Measurements from ENCODE around the gene ZNF608. TPM values are rescaled to one million over a fixed set of nuclear protein-coding genes. Genes with fewer than 3 reads are reported as not detected.

ZNF608 gene
- total RNA-seq, 1 donor from 2014 or later = 213 TPM

DNA sequence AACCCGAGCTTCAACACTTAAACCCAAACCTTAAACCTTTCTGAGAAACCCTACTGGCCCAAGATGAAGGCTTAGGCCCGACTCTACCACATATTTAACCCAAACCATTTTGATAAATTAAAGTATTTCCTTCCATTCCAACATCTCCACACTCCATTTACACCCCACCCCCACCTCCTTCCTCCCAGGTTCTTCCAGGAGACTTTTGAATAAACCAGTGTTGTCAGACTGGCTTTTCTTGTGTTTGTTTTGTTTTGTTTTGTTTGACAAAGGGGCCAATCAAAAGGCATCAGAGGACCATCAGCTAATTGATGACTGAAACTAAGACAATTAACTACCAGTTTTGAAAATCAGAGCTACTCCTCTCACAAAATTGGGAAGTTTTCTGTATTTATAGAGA, 4.6 kb upstream of the ZNF608 start:
- H3K27me3 Mint-ChIP-seq (ENCODE audit: insufficient read depth, low read depth) = peaks cover 8% of the 10 kb centered on the region
- H3K4me1 Mint-ChIP-seq = peaks cover 62% of the 10 kb centered on the region
- no peak for TF ChIP-seq EZH2 (IDR thresholded peaks at IDR 0.05)
- TF ChIP-seq EZH2phosphoT487 (IDR thresholded peaks at IDR 0.05) = no peak
- TF ChIP-seq, protein P1, sequence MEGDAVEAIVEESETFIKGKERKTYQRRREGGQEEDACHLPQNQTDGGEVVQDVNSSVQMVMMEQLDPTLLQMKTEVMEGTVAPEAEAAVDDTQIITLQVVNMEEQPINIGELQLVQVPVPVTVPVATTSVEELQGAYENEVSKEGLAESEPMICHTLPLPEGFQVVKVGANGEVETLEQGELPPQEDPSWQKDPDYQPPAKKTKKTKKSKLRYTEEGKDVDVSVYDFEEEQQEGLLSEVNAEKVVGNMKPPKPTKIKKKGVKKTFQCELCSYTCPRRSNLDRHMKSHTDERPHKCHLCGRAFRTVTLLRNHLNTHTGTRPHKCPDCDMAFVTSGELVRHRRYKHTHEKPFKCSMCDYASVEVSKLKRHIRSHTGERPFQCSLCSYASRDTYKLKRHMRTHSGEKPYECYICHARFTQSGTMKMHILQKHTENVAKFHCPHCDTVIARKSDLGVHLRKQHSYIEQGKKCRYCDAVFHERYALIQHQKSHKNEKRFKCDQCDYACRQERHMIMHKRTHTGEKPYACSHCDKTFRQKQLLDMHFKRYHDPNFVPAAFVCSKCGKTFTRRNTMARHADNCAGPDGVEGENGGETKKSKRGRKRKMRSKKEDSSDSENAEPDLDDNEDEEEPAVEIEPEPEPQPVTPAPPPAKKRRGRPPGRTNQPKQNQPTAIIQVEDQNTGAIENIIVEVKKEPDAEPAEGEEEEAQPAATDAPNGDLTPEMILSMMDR (IDR thresholded peaks at IDR 0.05) = no peak
- no peak overlapping the region for H3K9ac ChIP-seq
- DNase-seq (ENCODE audit: low spot score) = no peak
- H3K27ac ChIP-seq = no peak overlapping the region
- peaks cover 36% of the 10 kb centered on the region for H3K4me1 ChIP-seq
- peak overlapping the region; percentile 44 for H3K4me3 Mint-ChIP-seq
- H3K79me2 ChIP-seq (ENCODE audit: low read depth) = peaks cover 35% of the 10 kb centered on the region
- no peaks in the 10 kb centered on the region for H3K36me3 Mint-ChIP-seq
- H4K20me1 ChIP-seq (ENCODE audit: low read depth) = no peaks in the 10 kb centered on the region
- H3K36me3 ChIP-seq = no peaks in the 10 kb centered on the region
- H3K9me3 Mint-ChIP-seq = no peaks in the 10 kb centered on the region
- H3K9me3 ChIP-seq (ENCODE audit: low read depth) = no peaks in the 10 kb centered on the region
- no peak overlapping the region for H3K4me3 ChIP-seq
- H3F3A ChIP-seq (ENCODE audit: low read depth) = peaks cover 48% of the 10 kb centered on the region
- H3K27me3 ChIP-seq = no peaks in the 10 kb centered on the region
- H3K27ac Mint-ChIP-seq = peak overlapping the region; percentile 95
- H2AFZ ChIP-seq (replicated peaks) = no peak overlapping the region
- peak overlapping the region; percentile 98 for H3K4me2 ChIP-seq

DNA sequence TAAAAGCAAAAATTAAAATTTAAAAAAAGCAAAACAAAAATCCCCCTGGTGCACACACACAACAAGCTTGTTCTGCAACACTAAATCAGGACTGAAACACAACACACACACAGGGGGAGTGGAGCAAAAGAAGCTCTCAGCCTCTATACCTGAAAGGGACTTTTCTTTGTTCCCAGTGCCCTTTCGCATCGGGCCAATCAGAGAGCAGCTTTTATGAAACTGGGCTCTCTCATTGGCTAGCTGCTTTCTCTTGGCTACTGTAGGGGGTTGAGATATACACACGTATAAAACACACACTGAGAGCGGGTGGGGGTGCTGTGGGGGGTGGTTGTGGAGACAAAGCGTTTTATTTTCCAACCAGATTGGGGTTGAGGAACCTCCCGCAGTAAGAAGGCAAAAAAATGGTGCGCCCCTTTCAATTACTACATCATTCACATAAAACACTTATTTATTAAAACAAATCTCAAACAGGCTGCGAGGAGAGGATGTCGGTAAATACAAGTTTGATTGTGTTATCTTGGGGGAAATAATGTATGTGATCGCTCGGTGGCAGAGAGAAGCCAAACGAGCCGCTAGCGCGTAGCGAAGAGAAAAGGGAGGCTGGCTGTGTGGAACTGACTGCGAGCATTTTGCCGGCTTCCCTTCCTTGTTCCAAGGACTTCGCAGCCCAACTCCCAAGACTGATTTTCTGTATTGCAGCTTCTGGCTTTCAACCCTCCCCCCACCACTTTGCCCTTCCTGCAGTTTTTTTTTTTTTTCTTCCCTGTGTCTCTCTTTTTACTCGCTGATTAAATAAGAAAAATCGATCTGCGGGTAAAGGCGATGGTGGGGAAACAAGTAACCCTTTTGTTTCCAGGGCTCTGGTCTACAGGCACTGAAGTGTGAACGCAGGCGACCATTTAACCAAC, 2.5 kb upstream of the ZNF608 start:
- Histone ChIP-seq H3F3A (ENCODE audit: low read depth) (peaks cover 61% of the 10 kb centered on the region), H4K20me1 (ENCODE audit: low read depth) (peaks cover 13% of the 10 kb centered on the region), H3K79me2 (ENCODE audit: low read depth) (peaks cover 56% of the 10 kb centered on the region), H3K27me3 (no peaks in the 10 kb centered on the region), H3K36me3 (no peaks in the 10 kb centered on the region), H3K27ac (peak overlapping the region; percentile 96), H2AFZ (replicated peaks) (no peak overlapping the region), H3K4me2 (peak overlapping the region; percentile 98), H3K9ac (no peak overlapping the region), H3K9me3 (ENCODE audit: low read depth) (no peaks in the 10 kb centered on the region), H3K4me3 (peak overlapping the region; percentile 69), H3K4me1 (peaks cover 20% of the 10 kb centered on the region)
- Mint-ChIP-seq H3K4me1 (peaks cover 47% of the 10 kb centered on the region), H3K4me3 (no peak overlapping the region), H3K27ac (no peak overlapping the region), H3K27me3 (ENCODE audit: insufficient read depth, low read depth) (peaks cover 14% of the 10 kb centered on the region), H3K9me3 (no peaks in the 10 kb centered on the region), H3K36me3 (no peaks in the 10 kb centered on the region)
- DNase-seq (ENCODE audit: low spot score) = peak; percentile 91
- no peak for TF ChIP-seq EZH2phosphoT487 (IDR thresholded peaks at IDR 0.05)
- TF ChIP-seq, protein P1 (IDR thresholded peaks at IDR 0.05) = no peak
- TF ChIP-seq EZH2 (IDR thresholded peaks at IDR 0.05) = no peak

DNA sequence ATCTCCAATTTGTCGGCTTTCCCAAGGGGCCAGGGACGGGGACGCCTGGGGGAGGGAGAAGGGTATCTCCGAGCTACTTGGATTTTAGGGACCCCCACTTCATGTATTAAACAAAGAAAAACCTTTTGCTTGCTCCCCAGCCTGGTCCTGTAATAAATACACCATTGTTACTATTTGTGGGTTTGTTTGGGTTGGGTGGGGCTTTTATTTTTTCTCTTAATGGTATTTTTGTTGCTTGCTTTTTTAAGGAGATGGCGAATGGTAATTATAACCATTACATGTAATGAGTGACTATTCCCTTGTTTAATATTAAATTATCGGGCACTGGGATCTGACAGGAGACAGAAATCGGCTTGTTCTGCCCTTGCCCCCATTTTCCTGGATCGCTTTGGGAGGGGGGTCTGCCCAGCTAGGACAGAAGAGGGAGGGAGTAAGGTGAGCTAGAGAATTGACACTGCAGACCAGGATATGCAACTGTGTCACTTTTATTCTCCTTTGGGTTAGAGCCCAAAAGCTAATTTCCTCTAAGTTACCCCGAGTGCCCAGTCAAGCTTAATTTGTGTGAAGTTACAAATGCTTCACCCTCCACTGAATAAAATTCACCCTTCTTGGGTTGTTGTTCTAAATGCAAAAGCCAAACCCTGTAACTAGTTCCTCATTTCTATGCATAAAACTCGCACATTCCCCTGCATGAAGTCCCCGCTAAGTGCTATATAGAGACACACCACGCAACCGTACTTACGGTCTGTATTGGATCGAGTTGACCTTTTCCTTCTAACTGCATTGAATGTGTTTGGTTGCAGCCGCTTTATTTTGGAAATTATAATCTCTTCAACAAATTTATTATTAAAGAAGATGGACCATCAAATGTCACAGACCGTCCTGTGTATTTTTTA, 1.6 kb upstream of the ZNF608 start:
- peak overlapping the region; percentile 98 for H3K4me2 ChIP-seq
- Mint-ChIP-seq H3K27me3 (ENCODE audit: insufficient read depth, low read depth) (peaks cover 14% of the 10 kb centered on the region), H3K4me1 (peaks cover 39% of the 10 kb centered on the region), H3K27ac (no peak overlapping the region), H3K36me3 (no peaks in the 10 kb centered on the region), H3K9me3 (no peaks in the 10 kb centered on the region), H3K4me3 (no peak overlapping the region)
- H3K4me3 ChIP-seq = peak overlapping the region; percentile 69
- no peaks in the 10 kb centered on the region for H3K9me3 ChIP-seq (ENCODE audit: low read depth)
- H2AFZ ChIP-seq (replicated peaks) = no peak overlapping the region
- H3K79me2 ChIP-seq (ENCODE audit: low read depth) = peaks cover 65% of the 10 kb centered on the region
- peak overlapping the region; percentile 96 for H3K27ac ChIP-seq
- no peaks in the 10 kb centered on the region for H3K27me3 ChIP-seq
- H3K36me3 ChIP-seq = no peaks in the 10 kb centered on the region
- peaks cover 70% of the 10 kb centered on the region for H3F3A ChIP-seq (ENCODE audit: low read depth)
- peak; percentile 43 for DNase-seq (ENCODE audit: low spot score)
- peak overlapping the region; percentile 63 for H3K9ac ChIP-seq
- TF ChIP-seq EZH2phosphoT487 (IDR thresholded peaks at IDR 0.05) = no peak
- no peak for TF ChIP-seq EZH2 (IDR thresholded peaks at IDR 0.05)
- TF ChIP-seq, protein P1 (IDR thresholded peaks at IDR 0.05) = no peak
- H3K4me1 ChIP-seq = peaks cover 20% of the 10 kb centered on the region
- peaks cover 22% of the 10 kb centered on the region for H4K20me1 ChIP-seq (ENCODE audit: low read depth)

All from neural progenitor cell (in vitro differentiated cells).